HepG2 (cell line): ENCODE results near the gene ZNF248. TPM values are rescaled to one million over a fixed set of nuclear protein-coding genes. Genes with fewer than 3 reads are reported as not detected.

Experiments used
- ARHGAP35 ChIP-seq: sonication (generic); formaldehyde crosslinking; IDR thresholded peaks from 2 replicates; pipeline ENCODE4 v1.9.0; 2022; ENCODE audit warnings: mild to moderate bottlenecking, inconsistent platforms, moderate library complexity, missing genetic modification reagents, borderline replicate concordance
- KMT2A ChIP-seq: sonication (generic); formaldehyde crosslinking; IDR thresholded peaks from 2 replicates; pipeline ENCODE4 v1.4.0; 2020; ENCODE audit warnings: missing genetic modification reagents
- MIER2 ChIP-seq: IDR thresholded peaks from 2 replicates; pipeline ENCODE4 v1.6.1; 2016; ENCODE audit warnings: missing biosample characterization, missing genetic modification reagents
- MTF2 ChIP-seq: sonication (generic); formaldehyde crosslinking; IDR thresholded peaks from 2 replicates; pipeline ENCODE4 v1.5.0; 2020; ENCODE audit warnings: missing genetic modification reagents, borderline replicate concordance
- ZBTB7A ChIP-seq: sonication (generic); formaldehyde crosslinking; IDR thresholded peaks from 2 replicates; pipeline ENCODE4 v1.8.0; 2022; ENCODE audit warnings: mild to moderate bottlenecking, missing genetic modification reagents
- ZFP36 ChIP-seq: fragments of 150-350 bp; IDR thresholded peaks from 2 replicates; pipeline ENCODE4 v1.6.1; 2018; ENCODE audit warnings: borderline replicate concordance, low read length, low read depth; ENCODE audit not compliant: partially characterized antibody
- ZNF121 ChIP-seq: sonication (generic); formaldehyde crosslinking; IDR thresholded peaks from 2 replicates; pipeline ENCODE4 v1.5.0; 2020; ENCODE audit warnings: mild to moderate bottlenecking, missing genetic modification reagents
- ZNF256 ChIP-seq: sonication (generic); formaldehyde crosslinking; conservative IDR thresholded peaks from 2 replicates; pipeline ENCODE4 v1.4.0; 2020; ENCODE audit warnings: missing genetic modification reagents
- ZNF564 ChIP-seq: sonication (generic); formaldehyde crosslinking; IDR thresholded peaks from 2 replicates; pipeline ENCODE4 v1.8.1; 2023; ENCODE audit warnings: mild to moderate bottlenecking, missing genetic modification reagents
- ZNF567 ChIP-seq: sonication (generic); formaldehyde crosslinking; IDR thresholded peaks from 2 replicates; pipeline ENCODE4 v1.8.1; 2023; ENCODE audit warnings: mild to moderate bottlenecking, missing genetic modification reagents, borderline replicate concordance
- ZNF780A ChIP-seq: sonication (generic); formaldehyde crosslinking; IDR thresholded peaks from 2 replicates; pipeline ENCODE4 v1.8.0; 2022; ENCODE audit warnings: mild to moderate bottlenecking, missing genetic modification reagents, moderate library complexity
- polyA plus RNA-seq, 8 experiments: library from polyadenylated mRNA; depleted of rRNA in 3 of 8; stranded (reverse) in 7 of 8; unstranded in 1 of 8; fragments of >200 nt; fragmentation: Illumina TruSeq in 4 of 8; extraction: Trizol in 4 of 8; gene quantifications; 2 replicates each; pipeline versions ENCODE4 v1.2.1 to v1.2.3, GENCODE V29; 2011 to 2016; ENCODE audit warnings: low read depth in 4 of 8, missing spikeins in 1 of 8, mixed read lengths in 1 of 8; ENCODE audit not compliant: insufficient read depth in 1 of 8
- total RNA-seq, 5 experiments: library from RNA; depleted of rRNA; stranded (reverse); fragments of >200 nt; fragmentation: Illumina TruSeq; extraction: Trizol; gene quantifications; 2 replicates each; pipeline ENCODE4 v1.2.3, GENCODE V29; 2016; ENCODE audit warnings: low read depth in 1 of 5
- TF ChIP-seq, protein P1 (sequence below): sonication (generic); formaldehyde crosslinking; IDR thresholded peaks from 2 replicates; pipeline ENCODE4 v1.5.1; 2020; ENCODE audit warnings: mild to moderate bottlenecking, missing genetic modification reagents
- TF ChIP-seq, protein P2 (sequence below): sonication (generic); formaldehyde crosslinking; IDR thresholded peaks from 2 replicates; pipeline ENCODE4 v1.5.0; 2020; ENCODE audit warnings: missing genetic modification reagents, mild to moderate bottlenecking, borderline replicate concordance
- TF ChIP-seq, protein P3 (sequence below): sonication (generic); formaldehyde crosslinking; IDR thresholded peaks from 2 replicates; pipeline ENCODE4 v1.8.0; 2022; ENCODE audit warnings: missing genetic modification reagents, mild to moderate bottlenecking, inconsistent platforms, borderline replicate concordance
- TF ChIP-seq, protein P4 (sequence below): sonication (generic); formaldehyde crosslinking; IDR thresholded peaks from 2 replicates; pipeline ENCODE4 v1.8.1; 2023; ENCODE audit warnings: mild to moderate bottlenecking, moderate library complexity, missing genetic modification reagents
- TF ChIP-seq, protein P5 (sequence below): conservative IDR thresholded peaks from 2 replicates; pipeline ENCODE4 v1.6.1; 2018; ENCODE audit warnings: missing genetic modification reagents

ZNF248 gene
- total and polyA plus RNA-seq, 2 of the 13 experiments (the other 11 are each of a cell fraction or from before 2014, with no cell fraction given) = 12.8 to 13.3 TPM

DNA sequence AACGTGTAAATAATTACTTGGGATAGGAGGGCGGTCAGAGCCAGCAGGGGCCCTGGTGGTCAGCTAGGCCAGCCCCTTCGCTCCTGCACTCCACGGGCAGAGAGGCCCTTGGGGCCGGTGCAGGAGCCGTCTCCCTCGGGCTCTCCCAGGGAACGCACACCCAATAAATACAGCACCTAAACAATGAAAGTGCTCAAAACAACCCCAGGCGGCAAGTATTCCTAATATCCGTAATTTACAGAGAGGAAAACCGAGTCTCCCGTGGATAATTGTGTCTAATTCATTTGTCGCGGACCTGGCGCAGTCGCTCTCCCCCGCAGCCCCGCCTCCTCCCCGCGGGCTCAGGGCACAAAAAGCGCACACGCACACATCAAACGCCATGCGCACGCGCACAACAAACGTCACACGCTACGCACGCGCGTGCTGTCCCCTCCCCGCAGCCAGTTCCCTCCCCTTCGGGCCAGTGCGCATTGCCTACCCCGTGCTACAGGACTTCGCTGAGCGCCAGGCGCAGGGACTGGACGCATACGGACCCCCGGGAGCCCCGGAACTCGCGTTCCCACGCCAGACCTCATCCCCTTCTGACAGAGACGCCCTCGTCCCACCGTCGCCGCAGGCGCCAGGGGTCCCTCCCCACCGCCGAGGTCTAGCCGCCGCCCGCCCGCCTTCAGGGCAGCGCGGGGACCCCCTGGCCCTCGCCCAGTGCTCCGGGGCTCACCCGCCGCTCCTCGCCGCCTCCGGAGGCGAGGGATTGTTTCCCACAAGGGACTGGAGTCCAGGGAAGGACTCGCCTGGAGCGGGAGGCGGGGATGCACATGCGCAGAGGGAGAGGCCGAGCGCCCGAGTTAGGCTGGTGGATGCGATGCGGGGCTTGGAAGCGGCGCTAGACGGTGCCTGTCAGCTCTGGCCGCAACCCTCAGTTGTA is at the start of gene ZNF248 (continued):
- TF ChIP-seq, protein P1, sequence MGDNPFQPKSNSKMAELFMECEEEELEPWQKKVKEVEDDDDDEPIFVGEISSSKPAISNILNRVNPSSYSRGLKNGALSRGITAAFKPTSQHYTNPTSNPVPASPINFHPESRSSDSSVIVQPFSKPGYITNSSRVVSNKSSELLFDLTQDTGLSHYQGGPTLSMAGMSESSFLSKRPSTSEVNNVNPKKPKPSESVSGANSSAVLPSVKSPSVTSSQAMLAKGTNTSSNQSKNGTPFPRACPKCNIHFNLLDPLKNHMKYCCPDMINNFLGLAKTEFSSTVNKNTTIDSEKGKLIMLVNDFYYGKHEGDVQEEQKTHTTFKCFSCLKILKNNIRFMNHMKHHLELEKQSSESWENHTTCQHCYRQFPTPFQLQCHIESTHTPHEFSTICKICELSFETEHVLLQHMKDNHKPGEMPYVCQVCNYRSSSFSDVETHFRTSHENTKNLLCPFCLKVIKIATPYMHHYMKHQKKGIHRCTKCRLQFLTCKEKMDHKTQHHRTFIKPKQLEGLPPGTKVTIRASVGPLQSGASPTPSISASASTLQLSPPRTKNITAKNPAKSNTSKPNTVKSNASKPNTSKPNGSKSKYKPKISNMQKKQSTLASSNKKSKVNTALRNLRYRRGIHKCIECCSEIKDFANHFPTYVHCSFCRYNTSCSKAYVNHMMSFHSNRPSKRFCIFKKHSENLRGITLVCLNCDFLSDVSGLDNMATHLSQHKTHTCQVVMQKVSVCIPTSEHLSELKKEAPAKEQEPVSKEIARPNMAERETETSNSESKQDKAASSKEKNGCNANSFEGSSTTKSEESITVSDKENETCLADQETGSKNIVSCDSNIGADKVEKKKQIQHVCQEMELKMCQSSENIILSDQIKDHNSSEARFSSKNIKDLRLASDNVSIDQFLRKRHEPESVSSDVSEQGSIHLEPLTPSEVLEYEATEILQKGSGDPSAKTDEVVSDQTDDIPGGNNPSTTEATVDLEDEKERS (CRISPR knock-in tag) = no peak
- TF ChIP-seq MIER2 (CRISPR knock-in tag) (0 out of 2 replicates have a peak, but pooled peaks have one; percentile 48), MTF2 (CRISPR knock-in tag) (peak; percentile 84), ZNF564 (CRISPR knock-in tag) (no peak), ZBTB7A (peak; percentile 94), ZFP36 (no peak), ZNF780A (CRISPR knock-in tag) (peak; percentile 92), ZNF121 (CRISPR knock-in tag) (no peak), ZNF256 (CRISPR knock-in tag) (0 out of 2 replicates have a peak, but pooled peaks have one; percentile 11), ARHGAP35 (CRISPR knock-in tag) (peak; percentile 94; the same call in 1 of the 2 replicates), ZNF567 (CRISPR knock-in tag) (peak; percentile 94), KMT2A (peak; percentile 75)
- TF ChIP-seq, protein P2, sequence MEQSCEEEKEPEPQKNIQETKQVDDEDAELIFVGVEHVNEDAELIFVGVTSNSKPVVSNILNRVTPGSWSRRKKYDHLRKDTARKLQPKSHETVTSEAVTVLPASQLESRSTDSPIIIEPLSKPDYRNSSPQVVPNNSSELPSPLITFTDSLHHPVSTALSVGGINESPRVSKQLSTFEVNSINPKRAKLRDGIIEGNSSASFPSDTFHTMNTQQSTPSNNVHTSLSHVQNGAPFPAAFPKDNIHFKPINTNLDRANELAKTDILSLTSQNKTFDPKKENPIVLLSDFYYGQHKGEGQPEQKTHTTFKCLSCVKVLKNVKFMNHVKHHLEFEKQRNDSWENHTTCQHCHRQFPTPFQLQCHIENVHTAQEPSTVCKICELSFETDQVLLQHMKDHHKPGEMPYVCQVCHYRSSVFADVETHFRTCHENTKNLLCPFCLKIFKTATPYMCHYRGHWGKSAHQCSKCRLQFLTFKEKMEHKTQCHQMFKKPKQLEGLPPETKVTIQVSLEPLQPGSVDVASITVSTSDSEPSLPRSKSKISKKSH (CRISPR knock-in tag) = 0 out of 2 replicates have a peak, but pooled peaks have one; percentile 44
- TF ChIP-seq, protein P3, sequence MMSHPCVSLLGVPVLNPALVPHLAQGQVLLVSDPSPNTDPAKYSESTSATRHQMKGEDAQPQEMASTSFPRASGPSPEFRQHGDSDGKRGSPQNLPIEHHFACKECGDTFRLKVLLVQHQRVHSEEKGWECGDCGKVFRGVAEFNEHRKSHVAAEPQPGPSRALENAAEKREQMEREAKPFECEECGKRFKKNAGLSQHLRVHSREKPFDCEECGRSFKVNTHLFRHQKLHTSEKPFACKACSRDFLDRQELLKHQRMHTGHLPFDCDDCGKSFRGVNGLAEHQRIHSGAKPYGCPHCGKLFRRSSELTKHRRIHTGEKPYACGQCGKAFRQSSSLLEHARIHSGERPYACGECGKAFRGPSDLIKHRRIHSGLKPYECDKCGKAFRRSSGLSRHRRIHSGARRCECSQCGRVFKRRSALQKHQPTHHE (CRISPR knock-in tag) = peak; percentile 97; the same call in 1 of the 2 replicates
- TF ChIP-seq, protein P4, sequence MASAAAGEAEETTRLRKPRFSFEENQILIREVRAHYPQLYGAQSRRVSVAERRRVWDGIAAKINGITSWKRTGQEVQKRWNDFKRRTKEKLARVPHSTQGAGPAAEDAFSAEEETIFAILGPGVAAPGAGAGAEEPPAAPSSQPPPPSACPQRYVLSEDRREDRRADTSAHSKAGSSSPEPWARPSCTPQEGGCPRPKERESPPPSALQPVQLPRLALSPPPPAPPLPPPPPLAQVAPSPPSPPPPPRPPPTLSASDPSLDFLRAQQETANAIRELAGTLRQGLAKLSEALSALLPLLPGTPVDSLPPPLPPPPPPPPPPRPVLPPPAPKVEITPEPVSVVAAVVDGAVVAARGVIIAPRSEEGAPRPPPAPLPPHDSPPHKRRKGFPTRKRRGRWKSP = peak; percentile 96
- TF ChIP-seq, protein P5, sequence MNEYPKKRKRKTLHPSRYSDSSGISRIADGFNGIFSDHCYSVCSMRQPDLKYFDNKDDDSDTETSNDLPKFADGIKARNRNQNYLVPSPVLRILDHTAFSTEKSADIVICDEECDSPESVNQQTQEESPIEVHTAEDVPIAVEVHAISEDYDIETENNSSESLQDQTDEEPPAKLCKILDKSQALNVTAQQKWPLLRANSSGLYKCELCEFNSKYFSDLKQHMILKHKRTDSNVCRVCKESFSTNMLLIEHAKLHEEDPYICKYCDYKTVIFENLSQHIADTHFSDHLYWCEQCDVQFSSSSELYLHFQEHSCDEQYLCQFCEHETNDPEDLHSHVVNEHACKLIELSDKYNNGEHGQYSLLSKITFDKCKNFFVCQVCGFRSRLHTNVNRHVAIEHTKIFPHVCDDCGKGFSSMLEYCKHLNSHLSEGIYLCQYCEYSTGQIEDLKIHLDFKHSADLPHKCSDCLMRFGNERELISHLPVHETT (CRISPR knock-in tag) = peak; percentile 76; the same call in 1 of the 2 replicates
